NCI-H2227 (cell line): Measurements from ENCODE around the gene ZNF267.
"Not testable (repeated sequence)": the region's sequence is repeated elsewhere in the genome, so short reads cannot be mapped to it uniquely, and the experiment has no call there.

ENCODE experiments used
- DNase-seq: peaks from one replicate; lab custom pipeline; 2025; ENCODE audit not compliant: unreplicated experiment; lab: John Stamatoyannopoulos, UW

The ZNF267 gene

GRCh38 chr16:31873556-31874365 is at the start of gene ZNF267:
Gene ZNF267 (plus strand): TSS chr16:31873807. CDS start chr16:31873967, 160 bp downstream.
- DNase-seq, result peak; percentile 95

DNA sequence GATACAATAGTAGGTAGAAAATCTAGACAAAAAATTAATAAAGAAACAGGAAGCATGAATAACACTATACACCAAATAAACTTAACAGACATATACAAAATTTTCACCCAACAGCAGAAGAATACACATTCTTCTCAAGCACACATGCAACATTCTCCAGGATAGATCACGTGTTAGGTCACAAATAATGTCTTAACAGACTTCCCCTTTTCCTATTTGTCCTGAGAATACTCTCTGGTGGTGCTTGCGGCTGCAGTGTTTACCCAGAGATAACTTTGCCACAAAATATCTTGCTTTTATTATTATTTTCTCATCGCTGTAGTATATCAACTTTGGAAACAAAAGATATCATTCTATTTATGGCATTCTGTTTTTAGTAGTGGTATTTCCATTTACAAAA is 40.6 kb upstream of the ZNF267 start:
- no peak for DNase-seq

DNA sequence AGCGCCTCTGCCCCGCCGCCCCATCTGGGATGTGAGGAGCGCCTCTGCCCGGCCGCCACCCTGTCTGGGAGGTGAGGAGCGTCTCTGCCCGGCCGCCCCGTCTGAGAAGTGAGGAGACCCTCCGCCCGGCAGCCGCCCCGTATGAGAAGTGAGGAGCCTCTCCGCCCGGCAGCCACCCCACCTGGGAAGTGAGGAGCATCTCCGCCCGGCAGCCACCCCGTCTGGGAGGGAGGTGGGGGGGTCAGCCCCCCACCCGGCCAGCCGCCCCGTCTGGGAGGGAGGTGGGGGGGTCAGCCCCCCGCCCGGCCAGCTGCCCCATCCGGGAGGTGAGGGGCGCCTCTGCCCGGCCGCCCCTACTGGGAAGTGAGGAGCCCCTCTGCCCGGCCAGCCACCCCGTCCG is 37.2 kb upstream of the ZNF267 start:
- DNase-seq, result not testable (repeated sequence)

DNA sequence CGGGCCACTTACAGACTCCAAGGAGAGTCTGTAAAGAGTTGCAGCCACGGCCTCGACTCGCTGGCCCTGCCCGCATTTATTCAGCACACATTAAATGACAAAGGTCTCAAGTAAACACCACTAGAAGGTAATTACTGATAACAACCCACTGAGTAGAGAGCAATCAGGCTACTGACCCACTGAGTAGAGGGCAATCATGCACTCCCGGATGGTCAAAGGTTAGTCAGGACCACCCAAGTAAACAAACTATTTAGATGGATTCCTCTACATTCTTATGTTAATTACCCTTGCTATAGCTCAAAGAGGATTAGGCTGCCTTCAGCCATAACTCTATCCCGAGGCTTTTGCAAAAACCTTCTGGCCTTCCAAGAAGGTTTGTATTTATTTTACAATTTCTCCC is 30.7 kb upstream of the ZNF267 start:
- no peak for DNase-seq

- not testable (repeated sequence) for DNase-seq
Measured at GRCh38 chr16:31848572-31848971, 25.0 kb upstream of the ZNF267 start.

DNA sequence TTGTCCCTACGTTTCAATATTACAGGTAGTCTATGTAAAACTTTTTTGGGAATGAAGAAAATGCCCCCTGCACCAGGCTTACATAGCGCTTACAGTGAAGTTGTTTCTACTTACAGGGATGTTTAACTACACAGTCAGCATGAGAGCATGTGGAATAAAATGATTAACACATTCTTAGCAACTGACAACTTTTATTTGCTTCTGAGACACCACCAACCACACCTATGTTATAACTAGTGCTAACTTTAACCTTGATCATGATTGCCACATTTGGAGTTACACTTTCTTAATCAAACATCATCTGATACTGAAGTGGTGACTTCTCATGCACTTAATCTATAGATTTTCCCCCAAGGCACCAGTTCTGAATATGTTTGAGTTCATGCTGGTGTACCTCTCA is 20.3 kb upstream of the ZNF267 start:
- DNase-seq, result no peak

DNA sequence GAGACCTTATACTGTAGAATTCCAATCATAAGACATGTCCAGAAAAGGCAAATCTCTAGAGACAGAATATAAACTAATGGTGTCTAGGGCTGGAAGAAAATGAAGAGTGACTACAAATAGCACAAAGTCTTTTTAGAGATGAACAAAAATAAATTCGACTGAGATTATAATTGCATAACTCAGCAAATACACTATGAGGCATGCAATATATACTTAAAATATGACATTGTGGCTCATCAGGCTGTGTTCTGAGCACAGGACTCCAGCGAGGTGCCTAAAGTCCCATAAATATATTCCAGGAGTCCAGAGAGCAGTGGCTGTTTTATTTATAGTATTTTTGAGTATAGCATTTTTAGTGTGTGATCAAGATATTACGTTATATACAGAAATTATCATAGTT is 13.1 kb upstream of the ZNF267 start:
- DNase-seq, result no peak

- no peak for DNase-seq
Measured at GRCh38 chr16:31861455-31861854, 12.2 kb upstream of the ZNF267 start.

- no peak for DNase-seq
Measured at GRCh38 chr16:31862761-31863160, 10.8 kb upstream of the ZNF267 start.

GRCh38 chr16:31868164-31868563 is 5.4 kb upstream of the ZNF267 start:
- DNase-seq, result no peak

- DNase-seq, result peak; percentile 86
Measured at GRCh38 chr16:31868691-31869167, 4.9 kb upstream of the ZNF267 start.

DNA sequence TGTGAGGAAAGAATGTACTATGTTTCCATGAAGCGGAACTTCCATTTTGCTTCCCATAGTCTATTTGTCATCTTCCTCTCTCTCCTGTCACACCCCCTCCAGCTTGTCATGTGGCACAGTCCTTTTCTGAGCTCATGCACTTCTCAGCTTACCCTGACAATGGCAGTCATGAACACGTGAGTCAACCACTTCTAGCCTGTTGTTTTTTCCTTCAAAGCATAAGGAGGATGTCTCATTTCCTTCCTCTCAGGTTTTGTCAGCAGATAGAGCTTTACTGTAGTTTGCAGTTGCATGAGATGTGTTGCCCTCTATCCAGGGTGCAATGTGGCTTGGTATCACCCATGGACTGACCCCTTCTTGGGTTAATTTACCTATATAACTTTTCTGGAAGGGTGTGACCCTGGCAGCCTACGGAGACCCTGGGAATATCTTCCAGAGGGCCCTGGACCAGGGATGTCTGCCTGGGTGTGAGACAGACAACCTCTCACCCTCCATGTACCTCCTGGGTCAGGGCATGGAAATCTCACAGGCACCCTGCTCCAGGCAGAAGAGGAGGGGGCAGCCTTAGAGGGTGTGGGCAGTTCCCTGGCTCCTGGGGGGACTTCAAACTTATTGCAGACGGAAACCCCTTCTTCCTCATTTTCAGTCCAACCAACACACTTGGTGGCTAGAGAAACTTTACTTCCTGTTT is 4.0 kb upstream of the ZNF267 start:
- DNase-seq, result peak; percentile 14

- DNase-seq, result no peak
Measured at GRCh38 chr16:31870809-31871208, 2.8 kb upstream of the ZNF267 start.

GRCh38 chr16:31871510-31871909 is 2.1 kb upstream of the ZNF267 start:
- no peak for DNase-seq

DNA sequence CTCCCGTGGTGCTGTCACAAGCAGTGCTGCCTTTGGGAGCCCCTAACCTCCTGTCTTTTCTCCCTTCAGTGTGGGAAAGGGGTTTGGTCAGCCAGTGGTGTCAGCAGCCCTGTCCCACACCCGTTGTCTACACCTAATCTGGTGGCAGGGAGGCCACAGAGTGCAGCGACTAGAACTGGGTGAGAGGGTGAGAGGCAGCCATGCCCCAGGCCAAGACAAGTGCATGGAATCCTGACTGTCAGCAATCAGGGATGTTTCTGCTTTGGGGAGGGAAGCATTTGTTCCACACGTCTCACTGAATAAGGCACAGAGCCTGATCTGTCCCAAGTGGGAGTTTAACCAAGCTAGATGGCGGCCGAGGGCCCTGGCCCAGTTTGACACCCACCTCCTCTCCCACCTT is 1.4 kb upstream of the ZNF267 start:
- DNase-seq, result no peak

GRCh38 chr16:31874366-31875111 is 932 bp downstream of the ZNF267 start:
- peak; percentile 13 for DNase-seq

GRCh38 chr16:31875112-31875803 is 1.7 kb downstream of the ZNF267 start:
- DNase-seq, result no peak

DNA sequence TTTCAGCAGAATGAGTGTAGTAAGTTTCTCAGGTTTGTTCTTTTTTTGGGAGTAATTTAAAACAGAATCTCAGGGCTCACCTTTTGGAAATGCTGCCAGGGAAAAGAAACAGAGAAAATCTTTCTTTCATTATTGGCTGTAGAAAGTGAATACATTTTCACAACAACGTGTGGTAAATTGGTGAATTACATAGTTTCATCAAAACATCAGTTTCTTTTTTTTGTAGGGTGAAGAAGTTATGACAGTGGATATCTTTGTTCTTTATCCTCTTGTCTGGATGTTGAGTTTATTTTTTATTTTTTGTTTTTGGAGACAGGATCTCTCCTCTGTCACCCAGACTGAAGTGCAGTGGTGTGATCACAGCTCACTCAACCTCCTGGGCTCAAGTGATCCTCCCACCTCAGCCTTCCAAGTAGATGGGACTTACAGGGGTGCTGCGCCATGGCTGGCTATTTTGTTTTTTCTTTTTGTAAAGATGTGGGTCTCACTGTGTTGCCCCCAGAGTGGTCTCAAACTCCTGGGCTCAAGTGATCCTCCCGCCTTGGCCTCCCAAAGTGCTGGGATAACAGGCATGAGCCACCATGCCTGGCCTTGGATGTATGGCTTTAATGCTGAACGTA is 2.4 kb downstream of the ZNF267 start:
- DNase-seq, result no peak

- DNase-seq, result no peak
Measured at GRCh38 chr16:31876951-31877828, 3.6 kb downstream of the ZNF267 start.
